Left lung (tissue), 8 donors: ENCODE results near the gene WDR41. TPM values are rescaled to one million over a fixed set of nuclear protein-coding genes. Genes with fewer than 3 reads are reported as not detected.

Experiments
- polyA plus RNA-seq, 6 donors: library from polyadenylated mRNA; unstranded; fragments of 120-200 nt; gene quantifications; one replicate each; pipeline ENCODE4 v1.2.1, GENCODE V29; 2013; ENCODE audit not compliant: insufficient read length in 6 of 6
- total RNA-seq, 2 donors: library from RNA; stranded (reverse); fragmentation: NEBNext Ultra II Directional; extraction: Animal tissue kit (Norgen Biotek cat#: 25700); gene quantifications; one replicate each; pipeline ENCODE4 v1.2.1, GENCODE V29; 2021
- donor health status: DM: no; HTN: yes; CAD: no.
- donor health status: DM: no; HTN: no; CAD: no.

WDR41 gene
- total and polyA plus RNA-seq, 8 donors, result 43.6 to 74.0 (median 66.8) TPM

Other genes with a start within 250 kb of the WDR41 start
- not detected for gene OTP, start 146.4 kb upstream of the WDR41 start, total RNA-seq
- gene OTP, start 146.4 kb upstream of the WDR41 start, polyA plus RNA-seq, result not detected